K562 (cell line): ENCODE data around the gene ECE2. TPM values are rescaled to one million over a fixed set of nuclear protein-coding genes. Genes with fewer than 3 reads are reported as not detected.

ENCODE experiments used
- MGA ChIP-seq: fragments of 450-650 bp; IDR thresholded peaks from 2 replicates; pipeline ENCODE4 v1.6.1; 2016; ENCODE audit warnings: mild to moderate bottlenecking, moderate library complexity
- polyA plus RNA-seq, 8 experiments: library from polyadenylated mRNA; depleted of rRNA in 4 of 8; stranded (reverse) in 5 of 8; unstranded in 3 of 8; fragments of >200 nt; fragmentation: Nextera tagmentation in 2 of 8; fragmentation: Illumina TruSeq in 1 of 8; extraction: Ambion mirVana in 2 of 8; extraction: Trizol in 1 of 8; gene quantifications; 2 replicates each; pipeline versions ENCODE4 v1.2.1 to v1.2.3, GENCODE V29; 2011 to 2014; ENCODE audit warnings: inconsistent platforms in 1 of 8, missing spikeins in 1 of 8
- total RNA-seq, 7 experiments: library from RNA; depleted of rRNA in 6 of 7; stranded (reverse); fragments of >200 nt in 6 of 7; fragmentation: Illumina TruSeq in 2 of 7; extraction: Trizol in 2 of 7; gene quantifications; 2 replicates each; pipeline versions ENCODE4 v1.2.1 to v1.2.3, GENCODE V29; 2011 to 2021; ENCODE audit warnings: low replicate concordance in 1 of 7

The ECE2 gene
- total and polyA plus RNA-seq, 9 of the 15 experiments (the other 6 are each of a cell fraction or from before 2014, with no cell fraction given), result not detected

DNA sequence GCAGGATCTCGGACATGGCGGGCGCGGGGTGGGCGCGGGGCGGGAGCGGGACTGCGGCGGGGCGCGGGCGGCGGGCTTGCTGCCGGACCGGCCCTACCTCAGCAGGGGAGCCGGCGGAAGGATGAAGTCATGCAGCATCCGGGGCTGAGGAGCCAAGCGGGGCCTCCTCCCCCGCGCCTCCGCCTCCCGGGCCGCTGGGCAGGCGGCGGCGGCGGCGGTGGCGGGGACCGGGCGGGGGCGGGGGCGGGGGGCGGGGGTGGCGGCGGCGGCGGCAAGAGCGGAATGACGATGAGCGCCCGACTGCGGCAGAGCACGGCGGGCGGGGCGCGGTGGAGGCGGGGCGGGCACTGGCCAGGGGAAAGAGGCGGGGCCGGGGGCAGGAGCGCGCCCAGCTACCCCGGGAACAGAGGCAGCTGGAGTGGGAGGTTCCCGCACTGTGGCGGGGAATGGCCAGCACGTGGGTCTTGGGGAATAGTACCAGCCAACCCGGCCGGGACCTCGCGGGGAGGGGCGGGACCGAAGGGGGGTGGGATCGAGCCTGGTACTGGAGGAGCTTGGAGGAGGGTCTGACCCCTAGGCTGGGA lies 14.5 kb upstream of the ECE2 start, which contains the start of gene CAMK2N2 (continued):
- TF ChIP-seq MGA, result peak; percentile 51; the same call in 1 of the 2 replicates
